Endothelial cell of umbilical vein (primary cell): Measurements from ENCODE around the gene ROBO2. TPM values are rescaled to one million over a fixed set of nuclear protein-coding genes. Genes with fewer than 3 reads are reported as not detected.

Source experiments
- BruUV-seq: library from RNA; stranded (reverse); fragments of 400-500 nt; replicated peaks from 2 replicates; lab custom pipeline; 2021; lab: Mats Ljungman, UMichigan
- CTCF ChIA-PET: fragments of 300-600, 350-600 bp; sonication (Branson Sonifier 250); formaldehyde crosslinking; loops from one replicate; lab custom pipeline; 2021; ENCODE audit warnings: antibody characterized with exemption, inconsistent platforms; lab: Charles Lee
- POLR2A ChIA-PET: fragments of 300-600, 350-600 bp; sonication (Branson Sonifier 250); formaldehyde crosslinking; loops from one replicate; lab custom pipeline; 2021; ENCODE audit warnings: antibody characterized with exemption, inconsistent platforms; lab: Charles Lee
- DNase-seq: peaks from one replicate; pipeline ENCODE4 v3.0.0-alpha.2; 2011; ENCODE audit warnings: low read depth, low spot score
- FAIRE-seq: peaks from 2 replicates; lab custom pipeline; 2011; peaks lifted over from hg19 to GRCh38; lab: Jason Lieb, UNC
- H2AFZ ChIP-seq: 2 replicates; pipeline ENCODE4 v1.6.0; 2012; ENCODE audit warnings: low read depth, low read length, control low read depth, inconsistent platforms
- H3K27ac ChIP-seq: 2 replicates; pipeline ENCODE4 v1.5.1; 2011; ENCODE audit warnings: low read depth, mild to moderate bottlenecking, control low read depth, low read length, moderate library complexity; ENCODE audit not compliant: insufficient read depth
- H3K27me3 ChIP-seq, 2 experiments: 2 replicates each; pipeline versions ENCODE4 v1.6.0 to v1.6.1; 2011; ENCODE audit warnings: low read length in 2 of 2, mixed read lengths in 1 of 2; ENCODE audit not compliant: control insufficient read depth in 2 of 2, insufficient read depth in 2 of 2
- H3K36me3 ChIP-seq, 2 experiments: 2 replicates in 1 of 2; 3 replicates in 1 of 2; pipeline ENCODE4 v1.5.1; 2011; ENCODE audit warnings: low read length in 2 of 2, mild to moderate bottlenecking in 1 of 2, moderate library complexity in 1 of 2; ENCODE audit not compliant: control insufficient read depth in 2 of 2, insufficient read depth in 2 of 2; ENCODE audit errors: extremely low read depth in 1 of 2
- H3K4me1 ChIP-seq: 3 replicates; pipeline ENCODE4 v1.5.1; 2011; ENCODE audit warnings: mild to moderate bottlenecking, low read length; ENCODE audit not compliant: control insufficient read depth, insufficient read depth; ENCODE audit errors: extremely low read depth
- H3K4me2 ChIP-seq: 2 replicates; pipeline ENCODE4 v1.6.1; 2011; ENCODE audit warnings: low read length, control low read depth, mixed read lengths; ENCODE audit not compliant: insufficient read depth
- H3K4me3 ChIP-seq, 3 experiments: fragments of 200-600 bp in 1 of 3; sonication (generic), shearing (Covaris generic) in 1 of 3; replicated peaks in 1 of 3; 2 replicates each; pipeline ENCODE4 v1.5.1; 2011 to 2016; ENCODE audit warnings: control low read depth in 3 of 3, low read length in 3 of 3, mild to moderate bottlenecking in 2 of 3, inconsistent platforms in 1 of 3, low read depth in 1 of 3, moderate library complexity in 1 of 3; ENCODE audit not compliant: insufficient read depth in 1 of 3
- H3K79me2 ChIP-seq: 2 replicates; pipeline ENCODE4 v1.6.0; 2012; ENCODE audit warnings: low read length, inconsistent platforms; ENCODE audit not compliant: control insufficient read depth, insufficient read depth
- H3K9ac ChIP-seq: replicated peaks from 2 replicates; pipeline ENCODE3; 2011; ENCODE audit warnings: low read length, control low read depth; ENCODE audit not compliant: insufficient read depth; ENCODE audit errors: extremely low read depth
- H3K9me1 ChIP-seq: replicated peaks from 3 replicates; pipeline ENCODE4 v1.6.0; 2011; ENCODE audit warnings: mild to moderate bottlenecking, low read length; ENCODE audit not compliant: control insufficient read depth, insufficient read depth; ENCODE audit errors: extremely low read depth
- H3K9me3 ChIP-seq: replicated peaks from 2 replicates; pipeline ENCODE4 v1.5.1; 2012; ENCODE audit warnings: low read length, inconsistent platforms; ENCODE audit not compliant: control insufficient read depth, insufficient read depth
- H4K20me1 ChIP-seq: replicated peaks from 2 replicates; pipeline ENCODE3; 2011; ENCODE audit warnings: mild to moderate bottlenecking, low read length; ENCODE audit not compliant: control insufficient read depth, insufficient read depth; ENCODE audit errors: extremely low read depth
- EZH2 ChIP-seq: IDR thresholded peaks from 2 replicates; pipeline ENCODE4 v1.6.1; 2012; ENCODE audit warnings: borderline replicate concordance, low read depth, mild to moderate bottlenecking, moderate library complexity, low read length, inconsistent platforms; ENCODE audit not compliant: severe bottlenecking
- FOS ChIP-seq: IDR thresholded peaks from 2 replicates; pipeline ENCODE4 v1.6.1; 2011; ENCODE audit warnings: mild to moderate bottlenecking, low read length, moderate library complexity, borderline replicate concordance; ENCODE audit not compliant: insufficient read depth
- GATA2 ChIP-seq: IDR thresholded peaks from 2 replicates; pipeline ENCODE4 v1.7.0; 2011; ENCODE audit warnings: low read depth, mild to moderate bottlenecking, moderate library complexity, mixed read lengths, low read length; ENCODE audit not compliant: insufficient read length, insufficient read depth
- JUN ChIP-seq: IDR thresholded peaks from 2 replicates; pipeline ENCODE4 v1.6.1; 2011; ENCODE audit warnings: borderline replicate concordance, low read depth; ENCODE audit not compliant: insufficient read length, insufficient read depth
- MYC ChIP-seq: IDR thresholded peaks from one replicate; pipeline ENCODE4 v1.6.1; 2011; ENCODE audit warnings: mild to moderate bottlenecking, low read depth, low read length
- POLR2A ChIP-seq: IDR thresholded peaks from 2 replicates; pipeline ENCODE4 v1.6.1; 2012; ENCODE audit warnings: low read depth, mild to moderate bottlenecking, control low read depth, low read length
- POLR2AphosphoS5 ChIP-seq: IDR thresholded peaks from 2 replicates; pipeline ENCODE4 v1.6.1; 2012; ENCODE audit warnings: low read depth, mild to moderate bottlenecking, control low read depth, low read length, moderate library complexity; ENCODE audit not compliant: insufficient read depth
- dilution Hi-C: fragments of 300-500 bp; cut with MboI; formaldehyde crosslinking; loops from one replicate; pipeline ENCODE4 v1.15.0; 2019; ENCODE audit warnings: low sequenced_read_pairs; ENCODE audit not compliant: extremely low pct_ligation_motif_present
- intact Hi-C: fragments of 100-400 bp; cut with micrococcal nuclease; formaldehyde crosslinking; loops from one replicate; pipeline ENCODE4 v1.10.0; 2022
- polyA plus RNA-seq, 4 experiments: library from polyadenylated mRNA; depleted of rRNA in 3 of 4; stranded (reverse) in 3 of 4; unstranded in 1 of 4; fragments of >200 nt; gene quantifications; 2 replicates each; pipeline versions ENCODE4 v1.2.1 to v1.2.3, GENCODE V29; 2011 to 2012; ENCODE audit warnings: missing spikeins in 1 of 4
- total RNA-seq: library from RNA; stranded (reverse); gene quantifications from 2 replicates; pipeline ENCODE4 v1.2.3, GENCODE V29; 2021
- TF ChIP-seq, protein P1 (sequence below), 2 donors: IDR thresholded peaks; 1 replicate in 1 of 2; 2 replicates in 1 of 2; pipeline ENCODE4 v1.5.1; 2011; ENCODE audit warnings: low read length in 2 of 2, mild to moderate bottlenecking in 2 of 2, moderate library complexity in 2 of 2, control low read depth in 1 of 2, inconsistent platforms in 1 of 2, low read depth in 1 of 2; ENCODE audit not compliant: insufficient read depth in 1 of 2; ENCODE audit errors: extremely low read depth in 1 of 2
- TF ChIP-seq, protein P2 (sequence below): IDR thresholded peaks from 2 replicates; pipeline ENCODE4 v1.6.1; 2011; ENCODE audit not compliant: insufficient read depth, insufficient read length

ROBO2 gene
- total and polyA plus RNA-seq, 2 donors (not counting 3 experiments of a cell fraction or from before 2014, with no cell fraction given): not detected

DNA sequence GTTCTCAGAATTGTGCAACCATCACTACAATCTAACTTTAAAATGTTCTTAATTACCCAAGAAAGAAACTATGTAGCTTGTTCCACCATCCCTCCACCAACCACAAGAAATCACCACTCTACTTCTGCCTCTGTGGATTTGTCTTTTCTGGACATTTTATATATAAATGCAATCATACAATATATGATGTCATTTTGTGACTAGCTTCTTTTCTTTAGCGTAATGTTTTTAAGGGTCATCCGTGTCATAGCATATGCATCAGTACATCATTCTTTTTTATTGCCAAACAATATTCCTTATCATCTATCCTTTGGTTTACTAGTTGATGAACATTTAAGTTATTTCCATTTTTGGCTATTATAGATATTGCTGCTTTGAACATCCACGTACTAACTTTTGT, 5.8 kb downstream of the ROBO2 start:
- H3K4me2 ChIP-seq: no peak overlapping the region
- DNase-seq (no peak), FAIRE-seq (no peak)
- H4K20me1 ChIP-seq: no peaks in the 10 kb centered on the region
- no peaks in the 10 kb centered on the region for H3K4me1 ChIP-seq
- TF ChIP-seq MYC (no peak), POLR2AphosphoS5 (no peak), POLR2A (no peak), EZH2 (no peak), FOS (no peak), GATA2 (no peak), JUN (no peak)
- TF ChIP-seq, protein P1, sequence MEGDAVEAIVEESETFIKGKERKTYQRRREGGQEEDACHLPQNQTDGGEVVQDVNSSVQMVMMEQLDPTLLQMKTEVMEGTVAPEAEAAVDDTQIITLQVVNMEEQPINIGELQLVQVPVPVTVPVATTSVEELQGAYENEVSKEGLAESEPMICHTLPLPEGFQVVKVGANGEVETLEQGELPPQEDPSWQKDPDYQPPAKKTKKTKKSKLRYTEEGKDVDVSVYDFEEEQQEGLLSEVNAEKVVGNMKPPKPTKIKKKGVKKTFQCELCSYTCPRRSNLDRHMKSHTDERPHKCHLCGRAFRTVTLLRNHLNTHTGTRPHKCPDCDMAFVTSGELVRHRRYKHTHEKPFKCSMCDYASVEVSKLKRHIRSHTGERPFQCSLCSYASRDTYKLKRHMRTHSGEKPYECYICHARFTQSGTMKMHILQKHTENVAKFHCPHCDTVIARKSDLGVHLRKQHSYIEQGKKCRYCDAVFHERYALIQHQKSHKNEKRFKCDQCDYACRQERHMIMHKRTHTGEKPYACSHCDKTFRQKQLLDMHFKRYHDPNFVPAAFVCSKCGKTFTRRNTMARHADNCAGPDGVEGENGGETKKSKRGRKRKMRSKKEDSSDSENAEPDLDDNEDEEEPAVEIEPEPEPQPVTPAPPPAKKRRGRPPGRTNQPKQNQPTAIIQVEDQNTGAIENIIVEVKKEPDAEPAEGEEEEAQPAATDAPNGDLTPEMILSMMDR (IDR thresholded peaks at IDR 0.05; ENCODE audit: extremely low read depth in 1 of 2, insufficient read depth in 1 of 2, low read depth in 1 of 2, low read length in 2 of 2): no peak
- TF ChIP-seq, protein P2, sequence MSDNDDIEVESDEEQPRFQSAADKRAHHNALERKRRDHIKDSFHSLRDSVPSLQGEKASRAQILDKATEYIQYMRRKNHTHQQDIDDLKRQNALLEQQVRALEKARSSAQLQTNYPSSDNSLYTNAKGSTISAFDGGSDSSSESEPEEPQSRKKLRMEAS: no peak
- H3K79me2 ChIP-seq: no peaks in the 10 kb centered on the region
- dilution Hi-C loops: no loop called here
- H3K4me3 ChIP-seq: no peak overlapping the region
- no peak overlapping the region for H3K27ac ChIP-seq
- intact Hi-C loops: no loop called here
- no peaks in the 10 kb centered on the region for H3K36me3 ChIP-seq
- POLR2A ChIA-PET: no interaction called here
- no peaks in the 10 kb centered on the region for H3K9me3 ChIP-seq
- no peaks in the 10 kb centered on the region for H3K9me1 ChIP-seq
- no peak overlapping the region for H2AFZ ChIP-seq
- CTCF ChIA-PET: no interaction called here
- peaks cover 3 to 8% of the 10 kb centered on the region in 2 experiments for H3K27me3 ChIP-seq
- BruUV-seq: no TSS peak
- no peak overlapping the region for H3K9ac ChIP-seq
